ENCODE measurements around the gene APBA1.

The APBA1 gene

DNA sequence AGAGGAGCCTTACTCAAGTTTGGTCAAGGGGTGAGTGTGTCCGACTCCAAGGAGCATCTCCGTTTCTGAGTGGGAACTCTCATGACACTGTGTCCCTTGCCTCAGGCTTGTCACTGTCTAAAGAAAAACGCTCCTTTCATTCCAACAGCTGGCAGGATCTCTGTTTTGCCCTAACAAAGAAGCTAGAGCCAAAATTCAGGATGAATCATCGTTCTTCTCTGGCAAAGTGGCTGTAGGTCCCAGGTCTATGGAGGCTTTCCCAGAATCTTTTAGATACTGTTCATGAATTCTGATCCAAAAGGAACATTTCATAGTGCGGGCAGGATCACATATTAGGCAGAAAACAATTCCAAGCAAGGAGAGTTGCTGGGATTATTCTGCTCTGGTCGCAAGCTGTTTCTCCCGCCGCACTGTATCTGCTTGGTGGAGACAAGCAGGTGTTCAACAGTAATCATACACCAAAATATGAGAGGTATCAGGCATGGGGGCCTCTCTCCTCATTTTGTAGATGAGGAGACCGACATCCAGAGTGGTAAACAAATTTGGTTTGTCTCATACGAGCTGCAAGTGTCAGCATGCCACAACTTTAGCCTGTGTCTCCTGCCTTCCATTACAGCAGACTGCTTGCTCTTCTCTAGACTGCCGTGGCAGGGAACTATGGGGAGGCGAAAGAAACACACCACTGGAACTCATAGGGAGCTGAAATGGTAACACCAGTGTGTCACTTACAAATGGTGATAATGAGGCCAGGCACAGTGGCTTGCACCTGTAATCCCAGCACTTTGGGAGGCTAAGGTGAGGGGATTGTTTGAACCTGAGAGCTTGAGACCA, 274.6 kb downstream of the APBA1 start:
- DNase-seq (ENCODE audit: low spot score) = no peak

DNA sequence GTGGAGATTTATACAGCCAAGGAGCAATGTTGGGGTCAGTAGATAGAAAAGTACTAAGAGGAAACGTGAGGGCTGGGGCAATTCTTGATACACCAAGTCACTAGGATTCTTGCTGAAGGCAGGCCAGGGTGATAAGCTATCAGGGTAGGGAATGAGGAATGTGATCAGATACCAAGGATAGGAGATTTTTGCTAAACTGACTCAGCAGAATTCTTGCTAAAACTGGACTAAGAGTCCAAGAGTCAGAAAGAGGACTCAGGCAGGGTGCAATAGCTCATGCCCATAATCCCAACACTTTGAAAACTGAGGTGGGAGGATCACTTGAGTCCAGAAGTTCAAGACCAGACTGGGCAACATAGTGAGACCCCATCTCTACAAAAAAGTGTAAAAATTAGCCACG, 275.4 kb downstream of the APBA1 start:
- DNase-seq (ENCODE audit: low spot score) = no peak

DNA sequence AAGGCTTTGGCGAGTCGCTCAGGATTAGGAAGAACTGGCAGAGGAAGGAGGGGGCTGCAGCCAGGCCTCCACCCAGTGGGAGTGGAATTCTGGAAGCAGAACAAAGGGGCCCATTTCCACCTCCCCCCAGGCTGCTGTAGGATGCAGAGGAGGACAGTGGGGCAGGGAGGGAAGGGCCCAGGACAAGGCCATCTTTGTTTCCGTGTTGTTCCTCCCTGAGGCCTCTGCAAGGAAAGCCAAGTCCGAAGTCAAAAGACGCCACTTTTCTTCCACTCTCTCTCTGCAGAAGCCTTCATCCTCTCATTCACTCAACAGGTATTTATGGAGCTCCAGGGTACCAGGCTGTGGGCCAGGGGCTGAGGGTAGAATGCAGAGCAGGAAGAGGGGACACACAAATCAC, 276.5 kb downstream of the APBA1 start:
- no peak for DNase-seq (ENCODE audit: low spot score)

DNA sequence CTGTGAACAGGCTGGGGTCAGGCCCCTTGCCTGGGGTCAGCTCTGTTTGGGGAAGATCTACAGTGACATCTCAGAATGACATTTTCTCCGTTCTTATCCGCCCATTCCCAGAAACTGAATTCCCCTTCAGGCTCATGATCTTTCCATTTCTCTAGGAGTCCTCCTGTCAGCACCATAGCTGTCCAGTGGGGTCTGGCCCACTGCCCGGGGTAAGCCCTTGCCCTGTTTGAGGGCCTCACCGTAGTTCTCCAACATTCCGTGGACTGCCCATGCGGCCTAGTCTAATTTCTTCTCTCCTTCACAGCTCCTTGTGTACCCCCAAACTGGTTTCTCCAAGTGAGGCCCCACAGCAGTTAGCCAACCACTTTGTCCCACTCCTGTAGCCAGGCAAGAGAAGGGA, 278.7 kb downstream of the APBA1 start:
- no peak for DNase-seq (ENCODE audit: low spot score)

DNA sequence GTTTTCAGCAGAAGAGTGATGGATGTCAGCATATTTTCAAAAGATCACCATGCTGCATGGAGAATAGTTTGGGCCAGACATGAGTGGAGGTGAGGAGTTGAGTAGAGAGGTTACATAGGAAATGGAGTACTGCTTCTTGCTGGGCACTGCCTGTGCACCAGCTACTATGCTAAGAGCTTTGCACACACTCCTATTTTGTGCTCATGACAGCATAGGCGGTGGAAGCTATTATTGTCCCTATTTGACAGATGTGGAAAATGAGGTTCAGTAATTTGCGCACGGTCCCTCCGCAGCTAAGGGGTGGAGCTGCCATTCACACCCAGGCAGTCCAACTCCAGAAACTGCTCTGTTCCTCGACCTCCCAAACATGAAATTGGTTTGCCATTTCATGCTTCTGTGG, 279.3 kb downstream of the APBA1 start:
- no peak for DNase-seq (ENCODE audit: low spot score)

DNA sequence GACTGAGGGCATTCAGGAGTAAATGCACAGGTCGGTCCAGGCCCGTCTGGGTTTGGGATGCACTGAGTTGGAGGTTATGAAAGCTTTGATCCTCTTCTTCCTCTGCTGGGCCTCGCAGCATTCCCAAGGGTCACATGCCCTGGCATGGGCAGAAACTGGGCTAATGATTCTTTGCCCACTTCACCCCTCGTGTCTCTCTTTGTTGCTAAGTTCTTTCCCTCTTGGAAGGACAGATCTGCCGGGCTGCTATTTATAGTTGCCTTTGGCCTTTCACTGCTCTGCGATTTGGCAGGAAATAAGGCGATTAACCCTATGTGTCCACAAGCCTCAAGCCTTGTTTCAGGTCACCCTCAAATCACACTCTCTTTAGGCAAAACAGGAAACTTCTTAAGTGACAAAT, 280.2 kb downstream of the APBA1 start:
- DNase-seq (ENCODE audit: low spot score) = no peak

DNA sequence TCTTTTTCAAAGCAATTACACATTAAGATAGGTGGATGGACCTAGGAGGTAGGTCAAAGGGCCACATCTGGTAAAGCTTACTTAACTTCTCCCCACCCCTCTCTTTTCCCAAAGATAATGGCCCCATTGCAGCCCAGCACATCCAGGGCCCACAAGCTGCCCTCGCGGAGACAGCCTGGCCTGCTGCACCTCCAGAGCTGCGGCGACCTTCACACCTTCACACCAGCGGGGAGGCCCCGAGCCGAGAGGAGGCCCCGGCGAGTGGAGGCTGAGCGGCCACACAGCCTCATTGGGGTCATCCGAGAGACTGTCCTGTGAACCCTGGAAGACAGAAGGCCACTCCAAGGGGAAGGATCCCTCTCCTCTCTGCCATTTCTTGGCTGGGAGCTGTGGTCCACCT, 280.7 kb downstream of the APBA1 start:
- no peak for DNase-seq (ENCODE audit: low spot score)

DNA sequence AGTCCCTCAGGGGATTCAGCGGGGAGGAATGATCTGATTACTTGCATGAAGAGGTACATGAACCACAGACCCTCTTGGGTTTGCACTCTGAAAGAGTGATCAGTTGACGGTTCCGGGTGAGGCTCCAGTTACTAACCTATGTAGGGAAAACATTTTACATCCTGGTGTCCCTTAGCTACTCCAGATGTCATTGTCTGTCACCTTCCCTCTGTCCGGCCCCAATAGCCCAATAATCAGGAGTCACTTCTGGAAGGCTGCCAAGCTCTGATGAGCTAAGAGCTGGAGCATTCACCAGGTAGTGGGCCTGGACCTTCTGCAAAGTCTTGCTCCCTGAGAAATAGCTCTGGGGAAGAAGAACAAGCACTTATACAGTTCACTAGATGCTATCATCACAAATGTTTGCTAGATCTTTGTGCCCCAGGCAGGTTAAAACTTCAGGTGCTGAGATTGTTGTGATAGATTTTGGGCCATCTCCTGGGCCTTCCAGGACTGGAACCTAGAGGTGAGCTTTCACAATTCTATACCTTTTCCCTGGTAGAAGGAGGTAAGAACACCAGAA, 282.7 kb downstream of the APBA1 start:
- DNase-seq (ENCODE audit: low spot score) = no peak

DNA sequence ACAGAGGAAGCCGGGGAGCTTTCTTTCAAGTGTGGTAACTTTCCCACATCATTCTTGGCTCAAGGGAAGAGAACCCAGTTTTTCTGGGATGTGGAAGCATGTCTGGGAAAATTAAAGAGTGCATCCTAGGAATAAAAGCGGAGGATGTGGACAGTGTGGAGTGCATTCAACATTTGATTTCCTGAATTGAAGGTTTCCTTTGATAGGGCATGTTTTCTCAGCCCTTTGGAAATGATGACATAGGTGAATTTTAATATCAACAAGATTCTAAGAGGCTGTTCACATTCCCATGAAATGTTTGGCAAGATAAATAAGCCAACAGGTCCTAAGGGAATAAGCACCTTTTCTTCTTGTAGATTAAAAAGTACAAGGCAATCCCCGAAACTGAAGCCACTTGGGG, 283.6 kb downstream of the APBA1 start:
- no peak for DNase-seq (ENCODE audit: low spot score)

DNA sequence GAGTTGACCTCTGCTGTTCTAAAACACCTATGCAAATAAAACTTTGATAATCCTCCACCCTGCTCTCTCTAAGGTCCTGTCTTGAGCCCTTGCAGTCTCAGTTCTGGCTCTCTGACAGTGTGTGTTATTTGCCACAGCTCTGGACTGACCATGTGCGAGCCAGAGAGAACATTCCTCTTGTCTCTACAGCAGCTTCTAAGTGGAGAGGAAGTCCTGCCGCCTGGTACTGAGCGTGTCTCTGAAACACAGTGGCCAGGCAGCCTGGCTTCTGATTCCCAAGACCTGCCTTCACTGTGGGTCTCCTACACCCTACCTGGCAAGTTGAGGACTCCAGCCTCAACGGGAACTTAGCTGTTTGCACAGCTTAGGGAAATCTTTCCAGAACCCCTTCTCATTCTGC, 285.5 kb downstream of the APBA1 start:
- DNase-seq (ENCODE audit: low spot score) = no peak

DNA sequence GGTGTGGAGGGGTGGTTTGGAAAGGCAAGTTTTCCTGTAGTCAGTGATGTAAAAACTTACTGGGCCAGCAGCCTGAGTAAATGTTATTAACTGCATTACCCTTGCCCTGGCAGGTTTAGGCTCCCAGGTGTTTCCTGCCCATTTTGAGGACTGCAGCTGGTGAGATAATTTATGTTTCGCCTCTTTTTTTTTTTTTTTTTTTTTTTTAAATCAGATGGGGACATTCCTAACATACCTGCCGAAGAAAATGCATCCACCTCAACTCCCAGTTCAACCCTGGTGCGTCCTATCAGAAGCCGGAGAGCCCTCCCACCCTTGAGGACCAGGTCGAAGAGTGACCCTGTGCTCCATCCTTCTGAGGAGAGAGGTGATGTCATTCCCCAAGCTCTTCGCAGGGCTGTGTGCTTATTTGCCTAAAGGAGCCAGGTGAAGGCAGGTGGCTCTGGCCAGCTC, 286.6 kb downstream of the APBA1 start:
- DNase-seq (ENCODE audit: low spot score) = no peak

DNA sequence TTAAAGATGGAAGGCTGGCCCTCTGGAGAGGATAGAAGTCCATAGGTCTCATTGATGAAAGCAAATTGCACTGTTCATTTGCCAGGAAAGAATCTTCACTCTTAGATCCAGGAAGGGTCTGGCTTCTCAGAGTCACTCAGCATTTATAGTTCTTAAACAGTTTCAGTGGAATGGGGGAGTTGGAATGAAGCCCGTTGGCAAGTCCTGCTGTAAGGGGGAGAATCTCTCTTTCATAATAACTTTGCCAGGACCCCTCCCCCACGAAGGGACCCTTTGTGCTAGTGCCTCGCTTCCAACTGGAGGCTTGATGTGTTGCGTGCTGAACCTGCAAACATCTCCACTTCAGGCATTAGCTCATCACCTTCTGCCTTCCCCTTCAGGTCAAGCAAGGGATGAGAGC, 290.0 kb downstream of the APBA1 start:
- no peak for DNase-seq (ENCODE audit: low spot score)

DNA sequence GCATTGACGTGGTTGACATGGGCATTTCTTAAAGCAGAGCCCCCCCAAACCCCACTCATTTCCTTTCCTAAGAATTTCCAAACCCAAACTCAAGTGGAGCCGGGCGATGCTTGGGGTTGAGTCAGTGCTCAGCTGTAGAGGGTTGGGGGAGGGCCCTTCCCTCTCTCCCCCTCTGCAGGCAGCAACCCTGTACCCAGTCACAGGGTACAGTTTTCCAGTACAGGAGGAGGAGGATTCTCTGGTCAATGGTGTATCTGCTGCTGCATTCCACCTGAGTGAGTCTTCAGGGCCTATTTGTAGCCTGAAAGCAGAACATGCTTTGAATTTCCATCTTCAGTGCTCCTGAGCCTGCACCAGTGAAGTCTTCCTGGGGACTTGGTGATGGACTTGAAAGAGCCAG, 291.4 kb downstream of the APBA1 start:
- no peak for DNase-seq (ENCODE audit: low spot score)

DNA sequence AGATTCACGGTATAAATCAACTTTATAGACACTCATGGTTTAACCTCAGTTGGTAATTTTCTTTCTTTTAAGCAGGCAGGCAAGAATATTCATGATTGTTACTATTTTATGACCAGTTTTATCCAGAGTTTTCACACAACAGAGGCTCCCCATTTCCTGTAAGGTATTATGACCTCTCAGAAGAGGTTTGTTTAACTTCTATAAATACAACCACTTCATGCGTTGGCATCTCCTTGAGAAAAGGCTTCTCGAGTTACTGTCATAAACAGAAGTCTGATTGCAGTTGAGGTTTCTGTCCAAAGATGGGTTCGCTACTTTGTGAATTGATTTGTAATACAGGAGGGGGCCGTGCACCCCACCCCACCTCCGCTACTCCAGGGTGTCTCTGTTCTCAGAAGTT, 291.9 kb downstream of the APBA1 start:
- no peak for DNase-seq (ENCODE audit: low spot score)

DNA sequence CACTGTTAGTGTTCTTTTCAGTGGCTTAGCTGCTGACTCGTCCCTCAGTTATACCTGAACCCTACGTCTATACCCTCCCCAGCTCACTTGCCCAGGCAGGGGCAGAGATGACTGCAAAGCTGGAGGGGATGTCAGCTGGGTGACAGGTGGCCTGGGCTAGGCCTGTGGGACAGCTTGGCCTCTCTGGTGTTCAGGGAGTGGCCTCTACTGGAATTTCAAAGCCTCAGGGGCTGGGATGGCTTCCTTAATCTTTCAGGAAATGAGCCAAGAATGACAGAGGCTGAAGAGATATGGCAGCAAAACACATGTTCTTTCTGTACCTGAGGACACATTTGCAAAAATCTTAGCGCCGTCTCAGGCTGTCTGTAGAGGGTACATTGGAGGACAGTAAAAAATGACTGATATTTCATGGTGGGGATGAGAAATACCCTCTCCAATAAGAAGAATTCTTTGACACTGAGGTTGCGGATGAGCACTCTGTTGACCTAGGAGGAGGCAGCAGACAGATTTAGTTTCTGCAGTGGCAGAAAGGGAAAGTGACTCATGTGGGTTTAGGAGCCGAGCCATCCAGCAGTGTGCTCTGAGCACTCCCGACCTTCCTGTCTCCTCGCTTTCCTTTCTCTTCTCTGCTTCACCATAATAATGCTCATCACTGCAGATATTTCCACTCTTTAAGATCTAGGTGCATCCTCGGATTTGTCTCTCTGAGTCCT, 292.7 kb downstream of the APBA1 start:
- DNase-seq (ENCODE audit: low spot score) = no peak

DNA sequence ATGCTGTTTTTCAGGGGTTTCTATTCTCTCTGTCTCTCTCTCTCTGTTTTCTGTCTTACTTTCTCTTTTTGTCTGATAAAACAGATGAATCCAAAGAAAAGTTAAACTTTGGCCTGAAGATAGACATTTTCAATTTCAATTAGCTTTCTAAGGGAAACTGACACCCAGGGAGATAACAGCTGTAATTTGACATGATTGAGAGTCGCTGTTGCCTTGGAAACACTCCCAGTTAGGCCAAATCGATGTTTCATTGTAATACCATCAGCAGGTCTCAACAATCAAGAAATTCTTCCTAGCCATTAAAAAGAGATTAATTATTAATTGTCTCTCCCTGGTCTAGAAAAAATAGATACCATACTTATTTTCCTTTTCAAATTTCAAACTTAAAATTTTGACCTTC, 294.2 kb downstream of the APBA1 start:
- no peak for DNase-seq (ENCODE audit: low spot score)

Measured in cerebellar cortex (tissue), 1 donor.